CD4-positive, alpha-beta T cell treated with Interleukin-21 for 1 hour (primary cell): ENCODE measurements around the gene DDX24.
A peak's percentile ranks its signal among the peaks of the same experiment; 100 is the strongest.
"Not testable (repeated sequence)": the region's sequence is repeated elsewhere in the genome, so short reads cannot be mapped to it uniquely, and the experiment has no call there.

Source experiments
- DNase-seq: peaks from one replicate; pipeline ENCODE4 v3.0.0-alpha.2; 2020

Gene DDX24

GRCh38 chr14:94079891-94080620 lies 946 bp downstream of the DDX24 start:
- DNase-seq = peak; percentile 38

DNA sequence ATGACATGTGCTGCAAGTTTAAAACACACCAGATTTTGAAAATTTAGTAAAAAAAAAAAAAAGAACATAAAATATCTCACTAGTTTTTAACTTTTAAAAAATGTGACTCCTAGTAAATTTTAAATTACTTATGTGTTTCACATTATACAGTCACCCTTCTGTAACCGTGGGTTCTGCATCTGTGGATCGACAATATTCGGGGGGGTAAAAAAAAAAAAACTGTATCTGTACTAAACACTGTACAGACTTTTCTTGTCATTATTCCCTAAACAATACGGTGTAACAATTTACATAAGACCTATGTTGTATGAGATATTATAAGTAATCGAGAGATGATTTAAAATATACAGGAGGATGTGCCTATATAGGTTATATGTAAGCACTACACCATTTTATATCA lies 3.2 kb downstream of the DDX24 start:
- no peak for DNase-seq

- DNase-seq = no peak
Observed at GRCh38 chr14:94077111-94077821, 3.7 kb downstream of the DDX24 start.

GRCh38 chr14:94075008-94075407 lies 6.0 kb downstream of the DDX24 start:
- no peak for DNase-seq

DNA sequence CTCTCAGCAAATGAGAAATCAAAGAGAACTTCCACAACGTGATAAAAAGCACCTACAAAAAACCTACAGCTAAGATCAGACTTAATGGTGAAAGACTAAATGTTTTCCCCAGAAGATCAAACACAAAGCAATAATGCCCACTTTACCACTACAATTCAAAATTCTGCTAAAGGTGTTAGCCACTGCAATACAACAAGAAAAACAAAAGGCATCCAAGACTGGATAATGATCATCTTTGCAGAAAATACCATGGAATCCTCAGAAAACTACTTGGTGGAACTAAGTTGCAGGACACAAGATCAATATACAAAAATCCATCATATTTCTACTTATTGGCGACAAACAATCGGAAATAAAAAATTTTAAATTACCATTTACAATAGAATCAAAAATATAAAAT lies 6.5 kb downstream of the DDX24 start:
- DNase-seq = no peak

GRCh38 chr14:94072076-94072475 lies 8.9 kb downstream of the DDX24 start:
- not testable (repeated sequence) for DNase-seq

- no peak for DNase-seq
Observed at GRCh38 chr14:94066089-94066676, 14.8 kb downstream of the DDX24 start.

GRCh38 chr14:94062344-94062940 lies 18.6 kb downstream of the DDX24 start:
- no peak for DNase-seq

DNA sequence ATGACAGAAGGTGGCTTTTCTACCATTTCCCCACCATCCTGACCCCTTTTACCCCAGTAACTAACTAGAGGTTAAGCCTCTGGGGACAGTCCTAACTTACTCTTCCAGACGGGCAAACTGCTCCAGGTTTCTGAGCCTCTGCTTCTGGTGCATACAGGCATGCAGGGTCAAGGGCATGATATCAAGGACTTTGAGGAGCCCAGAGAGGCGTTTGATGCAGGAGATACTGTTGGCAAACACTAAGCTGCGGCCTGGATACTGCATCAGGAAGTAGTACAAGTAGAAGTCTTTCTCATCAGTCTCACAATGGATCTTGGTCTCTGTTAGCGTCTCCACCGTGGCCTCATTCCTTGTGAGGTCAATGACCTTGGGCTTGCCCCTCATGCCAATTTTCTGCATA lies 21.0 kb downstream of the DDX24 start:
- DNase-seq = no peak

- DNase-seq = no peak
Observed at GRCh38 chr14:94058674-94059138, 22.3 kb downstream of the DDX24 start.

GRCh38 chr14:94058128-94058673 lies 22.8 kb downstream of the DDX24 start:
- DNase-seq = no peak

- peak; percentile 49 for DNase-seq
Observed at GRCh38 chr14:94056579-94057308, 24.3 kb downstream of the DDX24 start.

DNA sequence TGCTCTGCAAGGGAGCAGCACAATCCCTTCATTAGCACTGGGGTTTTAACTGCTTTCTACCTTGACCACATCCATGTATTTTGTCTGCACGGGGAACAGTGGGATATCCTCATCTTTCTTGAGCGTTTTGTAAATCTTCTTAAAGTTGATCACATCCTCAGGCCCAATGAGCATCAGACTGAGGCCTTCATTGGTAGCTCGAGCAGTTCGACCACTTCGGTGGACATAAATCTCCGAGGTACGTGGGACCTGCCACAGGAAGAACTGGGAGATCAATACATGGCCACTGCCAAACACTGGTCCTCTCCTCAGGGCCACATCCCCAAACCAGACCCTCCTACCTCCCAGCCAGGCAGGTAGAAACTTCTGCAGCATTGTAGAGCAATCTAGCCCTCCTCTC lies 26.1 kb downstream of the DDX24 start:
- DNase-seq = no peak

GRCh38 chr14:94054401-94054800 lies 26.6 kb downstream of the DDX24 start:
- no peak for DNase-seq

DNA sequence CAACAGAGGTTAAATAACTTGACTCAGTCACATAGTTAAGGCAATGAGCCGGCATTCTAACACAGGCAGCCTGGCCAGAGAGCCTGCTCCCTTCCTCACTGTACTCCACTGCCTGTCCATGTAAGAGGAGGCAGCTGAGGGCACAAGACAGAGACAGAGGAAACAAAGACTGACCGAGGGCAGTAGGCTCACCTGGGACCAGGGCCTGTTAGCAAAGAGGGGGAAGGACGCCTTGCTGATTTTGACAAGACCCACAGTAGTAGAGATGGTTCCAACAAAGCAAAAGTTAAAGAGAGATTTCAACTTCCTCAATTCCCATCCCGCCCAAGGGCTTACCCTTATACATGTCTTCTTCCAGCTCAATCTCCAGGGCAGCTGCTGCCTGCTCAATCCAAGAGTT lies 28.3 kb downstream of the DDX24 start:
- no peak for DNase-seq

DNA sequence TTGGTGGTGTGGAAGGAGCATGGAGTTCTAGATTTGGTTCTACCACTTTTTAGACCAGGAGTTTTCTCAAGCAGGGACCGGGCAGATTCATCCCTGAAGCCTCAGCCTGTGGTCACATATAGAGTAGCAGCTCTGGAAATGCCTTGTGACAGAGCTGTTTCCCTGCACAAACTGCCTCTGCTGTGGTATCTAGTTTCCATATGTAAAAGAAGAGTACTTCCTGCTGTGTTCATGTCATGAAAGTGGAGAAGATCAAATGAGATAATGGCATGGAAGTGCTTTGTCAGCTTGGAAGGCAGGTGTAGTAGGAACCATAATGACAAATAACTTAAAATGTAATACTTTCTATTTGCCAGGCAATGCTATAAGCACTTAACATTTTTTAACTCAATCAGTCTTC lies 28.8 kb downstream of the DDX24 start:
- no peak for DNase-seq

GRCh38 chr14:94051779-94052178 lies 29.2 kb downstream of the DDX24 start:
- no peak for DNase-seq

GRCh38 chr14:94051115-94051514 lies 29.9 kb downstream of the DDX24 start:
- no peak for DNase-seq

GRCh38 chr14:94050231-94050880 lies 30.6 kb downstream of the DDX24 start:
- DNase-seq = no peak

GRCh38 chr14:94049625-94050023 lies 31.4 kb downstream of the DDX24 start:
- DNase-seq = no peak

GRCh38 chr14:94048691-94049624 lies 32.0 kb downstream of the DDX24 start:
- no peak for DNase-seq
